DND-41 (cell line): Measurements from ENCODE around the gene NRL.

Experiments
- EZH2 ChIP-seq: IDR thresholded peaks from 3 replicates; pipeline ENCODE4 v1.6.1; 2012; ENCODE audit warnings: borderline replicate concordance, low read depth, mild to moderate bottlenecking, moderate library complexity, low read length, inconsistent platforms; ENCODE audit not compliant: severe bottlenecking
- TF ChIP-seq, protein P1 (sequence below): IDR thresholded peaks from 2 replicates; pipeline ENCODE4 v1.5.1; 2012; ENCODE audit warnings: borderline replicate concordance, low read length, moderate library complexity, mild to moderate bottlenecking; ENCODE audit not compliant: poor library complexity, severe bottlenecking; ENCODE audit errors: extremely low read depth

DNA sequence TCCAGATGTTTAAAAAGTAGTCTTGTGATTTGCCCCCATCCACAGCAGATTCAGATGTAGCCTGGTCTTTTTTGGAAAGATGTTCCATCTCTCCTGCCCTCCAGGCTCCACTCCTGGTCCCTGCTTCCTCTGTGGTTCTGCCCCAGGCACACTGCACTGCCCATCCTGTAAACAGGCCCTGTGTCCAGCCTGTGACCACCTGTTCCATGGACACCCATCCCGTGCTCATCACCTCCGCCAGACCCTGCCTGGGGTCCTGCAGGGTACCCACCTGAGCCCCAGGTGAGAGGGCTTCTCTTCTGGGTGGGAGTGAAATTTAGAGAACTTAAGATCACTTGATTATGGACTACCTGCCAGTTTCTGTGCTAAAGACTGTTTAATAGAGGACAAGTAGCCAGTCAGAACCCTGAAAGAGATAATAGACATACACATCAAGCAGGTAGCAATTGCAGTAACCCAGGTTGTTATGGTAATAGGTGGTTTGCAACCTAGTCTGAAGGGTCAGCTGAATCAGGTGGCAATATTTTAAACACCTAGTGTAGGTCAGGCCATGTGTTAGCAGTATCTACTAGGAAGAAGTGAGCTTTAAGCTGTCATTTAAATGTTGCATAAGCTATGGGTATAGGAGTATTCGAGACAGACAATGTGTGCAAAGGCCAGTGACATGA lies 34.7 kb upstream of the NRL start:
- TF ChIP-seq, protein P1, sequence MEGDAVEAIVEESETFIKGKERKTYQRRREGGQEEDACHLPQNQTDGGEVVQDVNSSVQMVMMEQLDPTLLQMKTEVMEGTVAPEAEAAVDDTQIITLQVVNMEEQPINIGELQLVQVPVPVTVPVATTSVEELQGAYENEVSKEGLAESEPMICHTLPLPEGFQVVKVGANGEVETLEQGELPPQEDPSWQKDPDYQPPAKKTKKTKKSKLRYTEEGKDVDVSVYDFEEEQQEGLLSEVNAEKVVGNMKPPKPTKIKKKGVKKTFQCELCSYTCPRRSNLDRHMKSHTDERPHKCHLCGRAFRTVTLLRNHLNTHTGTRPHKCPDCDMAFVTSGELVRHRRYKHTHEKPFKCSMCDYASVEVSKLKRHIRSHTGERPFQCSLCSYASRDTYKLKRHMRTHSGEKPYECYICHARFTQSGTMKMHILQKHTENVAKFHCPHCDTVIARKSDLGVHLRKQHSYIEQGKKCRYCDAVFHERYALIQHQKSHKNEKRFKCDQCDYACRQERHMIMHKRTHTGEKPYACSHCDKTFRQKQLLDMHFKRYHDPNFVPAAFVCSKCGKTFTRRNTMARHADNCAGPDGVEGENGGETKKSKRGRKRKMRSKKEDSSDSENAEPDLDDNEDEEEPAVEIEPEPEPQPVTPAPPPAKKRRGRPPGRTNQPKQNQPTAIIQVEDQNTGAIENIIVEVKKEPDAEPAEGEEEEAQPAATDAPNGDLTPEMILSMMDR: no peak
- no peak for TF ChIP-seq EZH2
